ENCODE results near the gene ATRIP. TPM values are rescaled to one million over a fixed set of nuclear protein-coding genes. Genes with fewer than 3 reads are reported as not detected.

The ATRIP gene
- total and polyA plus RNA-seq, 7 donors = 1.8 to 9.4 (median 5.1) TPM

DNA sequence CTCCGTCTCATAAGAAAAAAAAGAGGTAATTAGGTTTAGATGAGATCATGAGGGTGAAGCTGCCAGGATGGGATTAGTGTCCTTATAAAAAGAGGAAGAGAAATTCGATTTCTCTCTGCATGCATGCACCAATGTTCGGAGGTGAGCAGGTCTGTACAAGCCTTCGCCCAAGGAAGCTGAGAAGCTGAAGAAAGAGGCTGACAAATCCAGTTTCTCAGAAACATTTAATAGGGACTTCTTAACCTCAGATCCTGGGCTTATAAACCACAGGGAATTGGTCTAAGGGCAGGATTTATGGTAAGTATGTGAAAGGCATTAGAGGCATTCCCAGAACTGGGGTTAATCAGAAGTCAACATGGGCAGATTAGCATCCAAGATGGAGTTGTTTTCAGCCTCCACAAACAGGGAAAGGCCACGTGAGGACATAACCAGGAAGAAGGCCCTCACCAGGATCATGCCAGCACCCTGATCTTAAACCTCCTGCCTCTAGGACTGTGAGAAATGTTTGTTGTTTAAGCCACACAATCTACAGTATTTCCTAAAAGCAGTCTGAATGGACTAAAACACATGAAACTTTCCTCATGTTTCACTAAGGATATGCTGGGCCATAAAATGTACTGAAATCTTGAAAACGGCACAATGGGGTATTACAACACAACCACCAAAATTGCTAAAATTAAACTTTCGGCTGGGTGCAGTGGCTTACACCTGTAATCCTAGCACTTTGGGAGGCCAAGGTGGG lies 46.1 kb downstream of the ATRIP start:
- Histone ChIP-seq H3K27ac (no peak overlapping the region), H3K36me3 (peaks cover 0 to 39% (median 7%) of the 10 kb centered on the region in 4 donors), H3K9me3 (no peaks in the 10 kb centered on the region), H3K4me1 (no peaks in the 10 kb centered on the region), H3K4me3 (no peak overlapping the region), H3K27me3 (no peaks in the 10 kb centered on the region)
- DNase-seq = no peak
- no peak for TF ChIP-seq POLR2AphosphoS5 (IDR thresholded peaks at IDR 0.05)
- no peak for TF ChIP-seq POLR2A (IDR thresholded peaks at IDR 0.05)
- TF ChIP-seq, protein P1, sequence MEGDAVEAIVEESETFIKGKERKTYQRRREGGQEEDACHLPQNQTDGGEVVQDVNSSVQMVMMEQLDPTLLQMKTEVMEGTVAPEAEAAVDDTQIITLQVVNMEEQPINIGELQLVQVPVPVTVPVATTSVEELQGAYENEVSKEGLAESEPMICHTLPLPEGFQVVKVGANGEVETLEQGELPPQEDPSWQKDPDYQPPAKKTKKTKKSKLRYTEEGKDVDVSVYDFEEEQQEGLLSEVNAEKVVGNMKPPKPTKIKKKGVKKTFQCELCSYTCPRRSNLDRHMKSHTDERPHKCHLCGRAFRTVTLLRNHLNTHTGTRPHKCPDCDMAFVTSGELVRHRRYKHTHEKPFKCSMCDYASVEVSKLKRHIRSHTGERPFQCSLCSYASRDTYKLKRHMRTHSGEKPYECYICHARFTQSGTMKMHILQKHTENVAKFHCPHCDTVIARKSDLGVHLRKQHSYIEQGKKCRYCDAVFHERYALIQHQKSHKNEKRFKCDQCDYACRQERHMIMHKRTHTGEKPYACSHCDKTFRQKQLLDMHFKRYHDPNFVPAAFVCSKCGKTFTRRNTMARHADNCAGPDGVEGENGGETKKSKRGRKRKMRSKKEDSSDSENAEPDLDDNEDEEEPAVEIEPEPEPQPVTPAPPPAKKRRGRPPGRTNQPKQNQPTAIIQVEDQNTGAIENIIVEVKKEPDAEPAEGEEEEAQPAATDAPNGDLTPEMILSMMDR (IDR thresholded peaks at IDR 0.05) = no peak
- TF ChIP-seq EP300 (IDR thresholded peaks at IDR 0.05) = no peak
- WGBS, 2 donors = 67 to 72% methylated on average over 7 of the region's 7 CpGs
- intact Hi-C loops (cut with DNase I) = no loop called here

DNA sequence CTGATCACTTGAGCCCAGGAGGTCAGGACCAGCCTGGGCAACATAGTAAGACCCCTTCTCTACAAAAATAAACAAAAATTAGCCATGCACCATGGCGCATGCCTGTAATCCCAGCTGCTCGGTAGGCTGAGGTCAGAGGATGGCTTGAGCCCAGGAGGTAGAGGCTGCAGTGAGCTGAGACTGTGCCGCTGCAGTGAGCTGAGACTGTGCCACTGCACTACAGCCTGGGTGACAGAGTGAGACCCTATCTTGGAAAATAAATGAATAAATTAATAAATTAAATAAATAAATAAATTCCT lies 46.6 kb downstream of the ATRIP start:
- 86 to 87% methylated on average over 3 of the region's 3 CpGs for WGBS, 2 donors
- no peak for DNase-seq
- TF ChIP-seq POLR2AphosphoS5 (IDR thresholded peaks at IDR 0.05) (no peak), POLR2A (IDR thresholded peaks at IDR 0.05) (no peak)
- TF ChIP-seq, protein P1 (IDR thresholded peaks at IDR 0.05) = no peak
- no peak overlapping the region for H3K4me3 ChIP-seq
- no peaks in the 10 kb centered on the region for H3K4me1 ChIP-seq
- H3K9me3 ChIP-seq = no peaks in the 10 kb centered on the region
- intact Hi-C loops (cut with DNase I) = no loop called here
- H3K27ac ChIP-seq = no peak overlapping the region
- H3K36me3 ChIP-seq = peaks cover 0 to 44% (median 7%) of the 10 kb centered on the region in 4 donors
- H3K27me3 ChIP-seq = no peaks in the 10 kb centered on the region

DNA sequence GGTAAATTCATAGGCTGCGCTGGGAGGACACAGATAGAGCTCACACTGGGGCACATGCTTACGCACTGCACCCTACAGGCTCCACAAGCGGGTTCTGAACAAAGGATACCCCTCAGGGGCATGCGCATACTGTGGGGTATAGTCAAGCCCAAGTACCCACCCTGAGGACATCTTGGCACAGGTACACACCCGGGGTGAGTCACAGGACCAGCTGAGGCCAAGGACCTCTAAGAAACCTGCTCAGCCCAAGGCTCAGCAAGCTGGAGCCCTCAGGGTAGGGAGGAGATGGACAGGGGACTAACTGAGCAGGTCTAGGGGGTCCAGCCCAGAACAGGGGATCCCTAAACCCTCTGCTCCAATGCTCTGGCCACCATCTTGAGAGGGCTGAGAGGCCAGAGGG lies 54.1 kb downstream of the ATRIP start:
- intact Hi-C loops (cut with DNase I) = no loop called here
- WGBS, 2 donors = 95 to 96% methylated on average over 5 of the region's 5 CpGs
- H3K27ac ChIP-seq = no peak overlapping the region

DNA sequence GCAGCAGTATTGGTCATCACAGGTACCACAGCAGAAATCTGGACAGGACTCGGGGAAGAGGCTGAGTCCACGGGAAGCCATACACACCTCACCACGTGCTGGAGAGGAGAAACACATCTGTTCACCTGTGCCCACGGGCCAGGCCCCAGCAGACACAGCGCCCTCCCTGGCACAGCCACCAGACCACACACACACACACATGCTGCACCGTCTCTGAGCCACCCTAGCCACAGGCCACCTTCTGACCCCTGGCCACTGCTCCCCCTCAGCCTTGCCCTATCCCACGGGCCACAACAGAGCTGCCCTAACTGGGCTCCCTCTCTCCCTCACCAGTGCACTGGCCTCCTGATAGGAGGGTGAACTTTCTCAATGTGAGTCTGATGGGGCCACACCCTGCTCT lies 54.7 kb downstream of the ATRIP start:
- Histone ChIP-seq H3K27me3 (no peaks in the 10 kb centered on the region), H3K9me3 (no peaks in the 10 kb centered on the region), H3K27ac (no peak overlapping the region), H3K4me3 (no peak overlapping the region), H3K36me3 (peaks cover 0 to 33% (median 7%) of the 10 kb centered on the region in 4 donors), H3K4me1 (peaks cover 0 to 26% (median 24%) of the 10 kb centered on the region in 4 donors)
- WGBS, 2 donors = 82 to 90% methylated on average over 7 of the region's 7 CpGs
- TF ChIP-seq POLR2AphosphoS5 (IDR thresholded peaks at IDR 0.05) (no peak), EP300 (IDR thresholded peaks at IDR 0.05) (no peak), POLR2A (IDR thresholded peaks at IDR 0.05) (no peak)
- TF ChIP-seq, protein P1 (IDR thresholded peaks at IDR 0.05) = no peak
- DNase-seq = no peak
- intact Hi-C loops (cut with DNase I) = no loop called here

More for the DNA sequence above, 54.1 kb downstream of the ATRIP start:
- no peak overlapping the region for H3K4me3 ChIP-seq
- peaks cover 0 to 26% (median 24%) of the 10 kb centered on the region in 4 donors for H3K4me1 ChIP-seq
- no peak for DNase-seq
- no peaks in the 10 kb centered on the region for H3K9me3 ChIP-seq
- H3K27me3 ChIP-seq = no peaks in the 10 kb centered on the region
- peaks cover 0 to 39% (median 11%) of the 10 kb centered on the region in 4 donors for H3K36me3 ChIP-seq
- TF ChIP-seq EP300 (IDR thresholded peaks at IDR 0.05) = no peak
- TF ChIP-seq POLR2A (IDR thresholded peaks at IDR 0.05) = no peak
- TF ChIP-seq, protein P1 (IDR thresholded peaks at IDR 0.05) = no peak
- TF ChIP-seq POLR2AphosphoS5 (IDR thresholded peaks at IDR 0.05) = no peak

All from sigmoid colon (tissue), 7 donors.